HG03354 (cell line): ENCODE data around the gene EPB41L3.
"Not testable (repeated sequence)": the region's sequence is repeated elsewhere in the genome, so short reads cannot be mapped to it uniquely, and the experiment has no call there.

Source experiments
- ATAC-seq: cut with Tn5 transposase; IDR thresholded peaks from one replicate; pipeline ENCODE4 v1.9.1; 2021; ENCODE audit warnings: mild to moderate bottlenecking; ENCODE audit not compliant: unreplicated experiment, poor library complexity, severe bottlenecking

Gene EPB41L3

GRCh38 chr18:5503740-5504139 is 40.1 kb downstream of the EPB41L3 start:
- ATAC-seq: no peak

- ATAC-seq: no peak
Measured at GRCh38 chr18:5500158-5500939, 43.4 kb downstream of the EPB41L3 start.

GRCh38 chr18:5498452-5498851 is 45.3 kb downstream of the EPB41L3 start:
- no peak for ATAC-seq

- no peak for ATAC-seq
Measured at GRCh38 chr18:5496305-5496704, 47.5 kb downstream of the EPB41L3 start.

- no peak for ATAC-seq
Measured at GRCh38 chr18:5490753-5491480, 52.9 kb downstream of the EPB41L3 start.

- no peak for ATAC-seq
Measured at GRCh38 chr18:5488844-5489243, 55.0 kb downstream of the EPB41L3 start.

- not testable (repeated sequence) for ATAC-seq
Measured at GRCh38 chr18:5488044-5488443, 55.8 kb downstream of the EPB41L3 start.

- ATAC-seq: no peak
Measured at GRCh38 chr18:5484526-5484925, 59.3 kb downstream of the EPB41L3 start.

- ATAC-seq: no peak
Measured at GRCh38 chr18:5481621-5482020, 62.2 kb downstream of the EPB41L3 start.

GRCh38 chr18:5478261-5478660 is 65.5 kb downstream of the EPB41L3 start:
- ATAC-seq: no peak

- no peak for ATAC-seq
Measured at GRCh38 chr18:5476961-5477800, 66.6 kb downstream of the EPB41L3 start.

- ATAC-seq: no peak
Measured at GRCh38 chr18:5475267-5475666, 68.5 kb downstream of the EPB41L3 start.

GRCh38 chr18:5469340-5469739 is 74.5 kb downstream of the EPB41L3 start:
- no peak for ATAC-seq

- ATAC-seq: no peak
Measured at GRCh38 chr18:5468394-5468793, 75.4 kb downstream of the EPB41L3 start.

GRCh38 chr18:5467671-5468070 is 76.1 kb downstream of the EPB41L3 start:
- no peak for ATAC-seq

GRCh38 chr18:5466256-5466655 is 77.5 kb downstream of the EPB41L3 start:
- ATAC-seq: no peak

- ATAC-seq: no peak
Measured at GRCh38 chr18:5464251-5464650, 79.5 kb downstream of the EPB41L3 start.

- no peak for ATAC-seq
Measured at GRCh38 chr18:5463831-5464230, 80.0 kb downstream of the EPB41L3 start.

- ATAC-seq: no peak
Measured at GRCh38 chr18:5463390-5463789, 80.4 kb downstream of the EPB41L3 start.

- no peak for ATAC-seq
Measured at GRCh38 chr18:5462227-5462626, 81.6 kb downstream of the EPB41L3 start.
